GM18519 (cell line): ENCODE results near the gene AMOTL2.

ENCODE experiments used
- ATAC-seq: cut with Tn5 transposase; IDR thresholded peaks from one replicate; pipeline ENCODE4 v1.9.1; 2021; ENCODE audit warnings: mild to moderate bottlenecking, moderate library complexity; ENCODE audit not compliant: unreplicated experiment, low FRiP score

Gene AMOTL2

GRCh38 chr3:134367869-134368750, 6.1 kb downstream of the AMOTL2 start:
- ATAC-seq: no peak

- ATAC-seq: no peak
Observed at GRCh38 chr3:134366928-134367811, 7.1 kb downstream of the AMOTL2 start.

GRCh38 chr3:134366221-134366927, 7.9 kb downstream of the AMOTL2 start:
- no peak for ATAC-seq

- no peak for ATAC-seq
Observed at GRCh38 chr3:134365766-134366065, 8.5 kb downstream of the AMOTL2 start.

- ATAC-seq: no peak
Observed at GRCh38 chr3:134364936-134365765, 9.1 kb downstream of the AMOTL2 start.

GRCh38 chr3:134364061-134364935, 9.9 kb downstream of the AMOTL2 start:
- no peak for ATAC-seq

- ATAC-seq: no peak
Observed at GRCh38 chr3:134363381-134363755, 10.9 kb downstream of the AMOTL2 start.

- no peak for ATAC-seq
Observed at GRCh38 chr3:134362670-134363380, 11.4 kb downstream of the AMOTL2 start.

- no peak for ATAC-seq
Observed at GRCh38 chr3:134362221-134362620, 12.0 kb downstream of the AMOTL2 start.

GRCh38 chr3:134361162-134361835, 12.9 kb downstream of the AMOTL2 start:
- ATAC-seq: no peak

GRCh38 chr3:134360046-134360445, 14.2 kb downstream of the AMOTL2 start:
- ATAC-seq: no peak

- no peak for ATAC-seq
Observed at GRCh38 chr3:134359121-134360010, 14.9 kb downstream of the AMOTL2 start.

- no peak for ATAC-seq
Observed at GRCh38 chr3:134357914-134358811, 16.1 kb downstream of the AMOTL2 start.

- ATAC-seq: no peak
Observed at GRCh38 chr3:134357261-134357913, 16.9 kb downstream of the AMOTL2 start.

- no peak for ATAC-seq
Observed at GRCh38 chr3:134356411-134357040, 17.7 kb downstream of the AMOTL2 start.
